WTC11 (cell line): ENCODE measurements around the gene HOXD12. TPM values are rescaled to one million over a fixed set of nuclear protein-coding genes. Genes with fewer than 3 reads are reported as not detected.

Experiments used
- ATAC-seq: fragments of 200-7000 bp; cut with Tn5 transposase; 2 replicates; pipeline ENCODE4 v1.10.0; 2021; ENCODE audit warnings: mild to moderate bottlenecking, moderate library complexity
- CTCF ChIA-PET: fragments of 300-600 bp; sonication (Branson Sonifier 250); formaldehyde crosslinking; loops from one replicate; lab custom pipeline; 2021; ENCODE audit warnings: antibody characterized with exemption; lab: Charles Lee
- POLR2A ChIA-PET: fragments of 350-600 bp; sonication (Branson Sonifier 250); formaldehyde crosslinking; loops from one replicate; lab custom pipeline; 2021; ENCODE audit warnings: antibody characterized with exemption; lab: Charles Lee
- DNase-seq: peaks from one replicate; pipeline ENCODE4 v3.0.0; 2021; ENCODE audit warnings: low spot score
- H3K27ac Mint-ChIP-seq: 2 replicates; pipeline ENCODE4 v1.8.0; 2021; ENCODE audit warnings: mixed read lengths
- H3K27me3 Mint-ChIP-seq: 2 replicates; pipeline ENCODE4 v1.8.0; 2021; ENCODE audit warnings: low read depth, mild to moderate bottlenecking, moderate library complexity, mixed read lengths
- H3K36me3 Mint-ChIP-seq: 2 replicates; pipeline ENCODE4 v1.8.0; 2021; ENCODE audit warnings: mixed read lengths
- H3K4me1 Mint-ChIP-seq: 2 replicates; pipeline ENCODE4 v1.8.0; 2022; ENCODE audit warnings: mixed read lengths
- H3K4me3 Mint-ChIP-seq: 2 replicates; pipeline ENCODE4 v1.8.0; 2021; ENCODE audit warnings: mild to moderate bottlenecking, moderate library complexity, mixed read lengths
- H3K9me3 Mint-ChIP-seq: 2 replicates; pipeline ENCODE4 v1.8.0; 2021; ENCODE audit warnings: mixed read lengths
- ATF6 ChIP-seq: sonication (generic); formaldehyde crosslinking; IDR thresholded peaks from 2 replicates; pipeline ENCODE4 v1.8.1; 2023; ENCODE audit warnings: mild to moderate bottlenecking, missing genetic modification reagents
- ELF4 ChIP-seq: sonication (generic); formaldehyde crosslinking; IDR thresholded peaks from 2 replicates; pipeline ENCODE4 v1.8.1; 2022; ENCODE audit warnings: low read depth, mild to moderate bottlenecking, moderate library complexity, missing genetic modification reagents
- FOXP4 ChIP-seq: sonication (generic); formaldehyde crosslinking; IDR thresholded peaks from 2 replicates; pipeline ENCODE4 v1.8.0; 2022; ENCODE audit warnings: mild to moderate bottlenecking, missing genetic modification reagents
- IRF1 ChIP-seq: sonication (generic); formaldehyde crosslinking; IDR thresholded peaks from 2 replicates; pipeline ENCODE4 v1.8.0; 2023; ENCODE audit warnings: missing genetic modification reagents
- JAZF1 ChIP-seq: fragments of 250-450 bp; sonication (Bioruptor Pico); IDR thresholded peaks from 2 replicates; pipeline ENCODE4 v1.9.0; 2021; ENCODE audit warnings: moderate library complexity, mild to moderate bottlenecking, inconsistent platforms
- KAT7 ChIP-seq: sonication (generic); formaldehyde crosslinking; IDR thresholded peaks from 2 replicates; pipeline ENCODE4 v1.8.1; 2023; ENCODE audit warnings: missing genetic modification reagents, mild to moderate bottlenecking, borderline replicate concordance
- MXD4 ChIP-seq: fragments of 250-450 bp; sonication (Bioruptor Pico); IDR thresholded peaks from 2 replicates; pipeline ENCODE4 v1.8.0; 2021; ENCODE audit warnings: mild to moderate bottlenecking, moderate library complexity, borderline replicate concordance
- NFE2L1 ChIP-seq: sonication (generic); formaldehyde crosslinking; IDR thresholded peaks from 2 replicates; pipeline ENCODE4 v1.8.1; 2023; ENCODE audit warnings: missing genetic modification reagents
- NR1H2 ChIP-seq: sonication (generic); formaldehyde crosslinking; IDR thresholded peaks from 2 replicates; pipeline ENCODE4 v1.9.0; 2021; ENCODE audit warnings: mild to moderate bottlenecking, moderate library complexity, missing genetic modification reagents
- NR2C2 ChIP-seq: sonication (generic); formaldehyde crosslinking; IDR thresholded peaks from 2 replicates; pipeline ENCODE4 v1.8.0; 2022; ENCODE audit warnings: mild to moderate bottlenecking, missing genetic modification reagents
- NR3C1 ChIP-seq: sonication (generic); formaldehyde crosslinking; conservative IDR thresholded peaks from 2 replicates; pipeline ENCODE4 v1.8.1; 2023; ENCODE audit warnings: low read depth, mild to moderate bottlenecking, missing genetic modification reagents
- PRRX2 ChIP-seq: fragments of 250-450 bp; sonication (Bioruptor Pico); IDR thresholded peaks from 2 replicates; pipeline ENCODE4 v1.8.0; 2021; ENCODE audit warnings: mild to moderate bottlenecking
- SMAD4 ChIP-seq: sonication (generic); formaldehyde crosslinking; IDR thresholded peaks from 2 replicates; pipeline ENCODE4 v1.8.0; 2022; ENCODE audit warnings: mild to moderate bottlenecking, missing genetic modification reagents
- SOX15 ChIP-seq: fragments of 250-450 bp; sonication (Bioruptor Pico); IDR thresholded peaks from 2 replicates; pipeline ENCODE4 v1.9.0; 2021; ENCODE audit warnings: mild to moderate bottlenecking
- ZNF121 ChIP-seq: sonication (generic); formaldehyde crosslinking; IDR thresholded peaks from 2 replicates; pipeline ENCODE4 v1.8.0; 2023; ENCODE audit warnings: missing genetic modification reagents
- ZNF232 ChIP-seq: sonication (generic); formaldehyde crosslinking; IDR thresholded peaks from 2 replicates; pipeline ENCODE4 v1.8.0; 2022; ENCODE audit warnings: mild to moderate bottlenecking, missing genetic modification reagents
- total RNA-seq: library from RNA; stranded (reverse); gene quantifications from 3 replicates; pipeline ENCODE4 v1.2.3, GENCODE V29; 2021
- TF ChIP-seq, protein P1 (sequence below): sonication (generic); formaldehyde crosslinking; IDR thresholded peaks from 2 replicates; pipeline ENCODE4 v1.8.1; 2023; ENCODE audit warnings: mild to moderate bottlenecking, missing genetic modification reagents
- TF ChIP-seq, protein P2 (sequence below): fragments of 250-450 bp; sonication (Bioruptor Pico); IDR thresholded peaks from 2 replicates; pipeline ENCODE4 v1.9.0; 2021; ENCODE audit warnings: mild to moderate bottlenecking
- TF ChIP-seq, protein P3 (sequence below): sonication (generic); formaldehyde crosslinking; IDR thresholded peaks from 2 replicates; pipeline ENCODE4 v1.8.1; 2022; ENCODE audit warnings: mild to moderate bottlenecking, missing genetic modification reagents, moderate library complexity, borderline replicate concordance
- TF ChIP-seq, protein P4 (sequence below): sonication (generic); formaldehyde crosslinking; IDR thresholded peaks from 2 replicates; pipeline ENCODE4 v1.8.0; 2022; ENCODE audit warnings: mild to moderate bottlenecking, missing genetic modification reagents

HOXD12 gene
- total RNA-seq, 1 experiment from 2014 or later: 0.17 TPM

- no peak overlapping the region for H3K27ac Mint-ChIP-seq
- CTCF ChIA-PET: no interaction called here
- TF ChIP-seq NFE2L1 (CRISPR knock-in tag): no peak
- no peak for TF ChIP-seq ZNF232
- no peak for TF ChIP-seq FOXP4 (CRISPR knock-in tag)
- no peak for TF ChIP-seq MXD4 (CRISPR knock-in tag)
- no peak for TF ChIP-seq SMAD4 (CRISPR knock-in tag)
- TF ChIP-seq SOX15 (CRISPR knock-in tag): no peak
- TF ChIP-seq, protein P1, sequence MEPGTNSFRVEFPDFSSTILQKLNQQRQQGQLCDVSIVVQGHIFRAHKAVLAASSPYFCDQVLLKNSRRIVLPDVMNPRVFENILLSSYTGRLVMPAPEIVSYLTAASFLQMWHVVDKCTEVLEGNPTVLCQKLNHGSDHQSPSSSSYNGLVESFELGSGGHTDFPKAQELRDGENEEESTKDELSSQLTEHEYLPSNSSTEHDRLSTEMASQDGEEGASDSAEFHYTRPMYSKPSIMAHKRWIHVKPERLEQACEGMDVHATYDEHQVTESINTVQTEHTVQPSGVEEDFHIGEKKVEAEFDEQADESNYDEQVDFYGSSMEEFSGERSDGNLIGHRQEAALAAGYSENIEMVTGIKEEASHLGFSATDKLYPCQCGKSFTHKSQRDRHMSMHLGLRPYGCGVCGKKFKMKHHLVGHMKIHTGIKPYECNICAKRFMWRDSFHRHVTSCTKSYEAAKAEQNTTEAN (CRISPR knock-in tag): no peak
- no peak for TF ChIP-seq KAT7 (CRISPR knock-in tag)
- TF ChIP-seq PRRX2 (CRISPR knock-in tag): no peak
- H3K36me3 Mint-ChIP-seq: 0 out of 2 replicates have a peak, but pooled peaks cover 4% of the 10 kb centered on the region
- H3K4me1 Mint-ChIP-seq: peaks cover 42% of the 10 kb centered on the region
- POLR2A ChIA-PET: no interaction called here
- no peak for DNase-seq
- no peak overlapping the region for H3K4me3 Mint-ChIP-seq
- no peaks in the 10 kb centered on the region for H3K9me3 Mint-ChIP-seq
- ATAC-seq: no peak
- peaks cover 98% of the 10 kb centered on the region for H3K27me3 Mint-ChIP-seq
Observed at GRCh38 chr2:176109192-176109901, 9.8 kb downstream of the HOXD12 start.

DNA sequence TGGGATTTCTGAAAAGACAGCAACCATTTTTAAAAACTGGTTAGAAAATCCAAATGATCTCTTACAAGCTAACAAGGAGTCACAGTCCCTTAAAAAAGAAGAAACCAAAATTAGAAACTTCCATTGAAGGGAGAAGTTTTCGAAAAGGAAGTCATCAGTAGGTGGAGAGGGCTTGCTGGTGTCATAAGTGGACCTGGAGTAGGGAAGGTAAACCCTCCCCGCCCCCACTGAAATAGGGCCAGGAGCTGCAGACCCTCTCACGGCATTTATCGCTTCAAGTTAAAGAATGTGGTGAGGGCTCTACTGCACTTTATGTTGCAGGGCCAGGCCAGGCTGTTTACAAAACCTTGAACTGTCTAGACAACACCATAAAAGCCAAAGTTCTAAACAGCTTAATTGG, 10.4 kb downstream of the HOXD12 start:
- ATAC-seq: no peak
- H3K4me3 Mint-ChIP-seq: no peak overlapping the region
- DNase-seq: no peak
- H3K9me3 Mint-ChIP-seq: no peaks in the 10 kb centered on the region
- H3K27ac Mint-ChIP-seq: no peak overlapping the region
- POLR2A ChIA-PET: no interaction called here
- H3K36me3 Mint-ChIP-seq: 0 out of 2 replicates have a peak, but pooled peaks cover 4% of the 10 kb centered on the region
- H3K27me3 Mint-ChIP-seq: peaks cover 98% of the 10 kb centered on the region
- CTCF ChIA-PET: interaction anchor here (2.2 kb wide), 1 partner anchor 11 kb away, joined by 15 read pairs; the partner anchor contains the start of gene HOXD9
- H3K4me1 Mint-ChIP-seq: peaks cover 39% of the 10 kb centered on the region
- TF ChIP-seq NR1H2 (CRISPR knock-in tag): no peak
- TF ChIP-seq JAZF1: no peak
- no peak for TF ChIP-seq ATF6 (CRISPR knock-in tag)
- no peak for TF ChIP-seq NR2C2 (CRISPR knock-in tag)
- TF ChIP-seq, protein P2, sequence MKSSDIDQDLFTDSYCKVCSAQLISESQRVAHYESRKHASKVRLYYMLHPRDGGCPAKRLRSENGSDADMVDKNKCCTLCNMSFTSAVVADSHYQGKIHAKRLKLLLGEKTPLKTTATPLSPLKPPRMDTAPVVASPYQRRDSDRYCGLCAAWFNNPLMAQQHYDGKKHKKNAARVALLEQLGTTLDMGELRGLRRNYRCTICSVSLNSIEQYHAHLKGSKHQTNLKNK (CRISPR knock-in tag): no peak
- no peak for TF ChIP-seq SMAD4 (CRISPR knock-in tag)
- TF ChIP-seq, protein P3, sequence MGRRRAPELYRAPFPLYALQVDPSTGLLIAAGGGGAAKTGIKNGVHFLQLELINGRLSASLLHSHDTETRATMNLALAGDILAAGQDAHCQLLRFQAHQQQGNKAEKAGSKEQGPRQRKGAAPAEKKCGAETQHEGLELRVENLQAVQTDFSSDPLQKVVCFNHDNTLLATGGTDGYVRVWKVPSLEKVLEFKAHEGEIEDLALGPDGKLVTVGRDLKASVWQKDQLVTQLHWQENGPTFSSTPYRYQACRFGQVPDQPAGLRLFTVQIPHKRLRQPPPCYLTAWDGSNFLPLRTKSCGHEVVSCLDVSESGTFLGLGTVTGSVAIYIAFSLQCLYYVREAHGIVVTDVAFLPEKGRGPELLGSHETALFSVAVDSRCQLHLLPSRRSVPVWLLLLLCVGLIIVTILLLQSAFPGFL (CRISPR knock-in tag): no peak
- TF ChIP-seq ZNF232: no peak
- TF ChIP-seq IRF1 (CRISPR knock-in tag): no peak
- no peak for TF ChIP-seq NR3C1 (CRISPR knock-in tag)
- TF ChIP-seq ELF4 (CRISPR knock-in tag): no peak
- TF ChIP-seq, protein P4, sequence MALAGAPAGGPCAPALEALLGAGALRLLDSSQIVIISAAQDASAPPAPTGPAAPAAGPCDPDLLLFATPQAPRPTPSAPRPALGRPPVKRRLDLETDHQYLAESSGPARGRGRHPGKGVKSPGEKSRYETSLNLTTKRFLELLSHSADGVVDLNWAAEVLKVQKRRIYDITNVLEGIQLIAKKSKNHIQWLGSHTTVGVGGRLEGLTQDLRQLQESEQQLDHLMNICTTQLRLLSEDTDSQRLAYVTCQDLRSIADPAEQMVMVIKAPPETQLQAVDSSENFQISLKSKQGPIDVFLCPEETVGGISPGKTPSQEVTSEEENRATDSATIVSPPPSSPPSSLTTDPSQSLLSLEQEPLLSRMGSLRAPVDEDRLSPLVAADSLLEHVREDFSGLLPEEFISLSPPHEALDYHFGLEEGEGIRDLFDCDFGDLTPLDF (CRISPR knock-in tag): no peak
- TF ChIP-seq ZNF121 (CRISPR knock-in tag): no peak
